Stimulated activated naive CD4-positive, alpha-beta T cell (primary cell): ENCODE results near the gene MTMR12.
A peak's percentile ranks its signal among the peaks of the same experiment; 100 is the strongest.

Experiments
- DNase-seq, 6 experiments: peaks; one replicate each; lab custom pipeline; 2025; lab: John Stamatoyannopoulos, UW

MTMR12 gene

DNA sequence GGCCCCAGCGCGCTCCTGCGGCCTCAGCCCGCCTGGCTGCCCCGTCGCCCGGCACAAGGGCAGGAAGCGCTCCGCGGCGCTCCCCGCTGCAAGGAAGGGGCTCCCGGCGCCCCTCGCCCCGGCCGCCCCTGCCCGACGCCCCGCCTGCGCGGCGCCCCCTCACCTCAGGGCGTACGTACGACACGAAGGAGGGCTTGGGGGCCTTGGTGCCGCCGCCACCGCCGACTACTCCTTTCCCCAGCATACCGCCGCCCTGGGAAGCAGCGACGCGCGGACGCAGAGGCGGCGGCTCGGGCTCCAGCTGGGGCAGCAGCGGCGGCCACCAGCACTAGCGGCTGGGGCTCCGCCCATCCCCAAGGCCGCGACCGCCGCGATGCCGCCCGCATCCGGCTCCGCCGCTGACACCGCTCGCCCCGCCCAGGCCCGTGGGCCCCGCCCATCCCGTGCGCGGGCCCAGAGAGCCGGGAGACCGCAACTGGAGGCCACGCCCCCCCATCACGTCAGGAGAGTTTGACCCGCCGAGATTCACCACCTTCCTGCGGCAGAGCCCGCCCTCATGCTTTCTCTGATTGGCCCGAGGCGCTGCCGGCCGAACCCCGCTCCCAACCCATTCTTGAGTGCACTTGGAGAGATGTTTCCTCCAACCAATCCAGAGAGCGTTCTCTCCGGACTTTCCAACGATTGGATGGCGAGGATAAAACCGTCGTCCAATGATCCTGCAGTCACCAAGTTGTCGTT, at the start of gene MTMR12:
MTMR12 (minus strand) TSS at position 345 of the 738 bp plus-strand sequence; CDS start at position 244, 101 bp downstream.
- peak; percentile 97 to 100 (median 99) for DNase-seq

- no peak for DNase-seq
These were observed 49.8 kb upstream of the MTMR12 start for GRCh38 chr5:32362527-32362926.

GRCh38 chr5:32360906-32361305, 48.2 kb upstream of the MTMR12 start:
- no peak for DNase-seq

DNA sequence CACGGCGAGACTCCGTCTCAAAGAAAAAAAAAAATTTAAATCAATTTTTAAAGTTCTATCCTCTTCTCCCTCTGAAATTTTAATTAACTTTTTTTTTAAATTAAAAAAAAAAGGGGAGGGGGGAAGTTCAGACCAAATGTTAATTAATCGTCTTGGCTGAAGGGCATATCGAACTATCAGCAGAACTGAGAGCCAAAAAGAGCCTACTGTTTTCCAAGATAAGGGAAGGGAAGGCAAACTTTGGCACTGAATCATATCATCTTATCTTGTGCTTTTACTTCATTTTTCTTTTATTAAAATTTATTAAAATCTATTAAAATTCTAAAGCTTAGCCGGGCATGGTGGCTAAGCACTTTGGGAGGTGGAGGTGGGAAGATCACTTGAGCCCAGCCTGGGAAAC, 45.9 kb upstream of the MTMR12 start:
- DNase-seq, result no peak

DNA sequence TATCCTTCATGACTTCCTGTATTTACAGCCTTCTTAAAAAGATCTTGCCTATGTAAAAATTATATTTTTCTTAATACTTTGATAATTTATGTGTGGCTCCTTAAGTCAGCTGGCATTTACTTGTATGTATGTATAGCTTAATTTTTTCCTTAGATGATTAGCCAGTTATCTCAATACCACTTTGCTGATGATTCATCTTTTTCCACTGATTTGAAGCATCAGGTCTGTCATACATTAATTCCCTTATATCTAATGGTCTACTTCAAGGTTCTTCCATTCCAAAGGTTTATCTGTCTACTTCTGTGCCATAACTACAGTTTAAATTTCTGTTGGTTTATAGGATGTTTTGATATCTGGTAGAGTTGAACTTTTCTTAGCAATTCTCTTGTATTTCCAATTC, 44.9 kb upstream of the MTMR12 start:
- DNase-seq, result no peak

DNA sequence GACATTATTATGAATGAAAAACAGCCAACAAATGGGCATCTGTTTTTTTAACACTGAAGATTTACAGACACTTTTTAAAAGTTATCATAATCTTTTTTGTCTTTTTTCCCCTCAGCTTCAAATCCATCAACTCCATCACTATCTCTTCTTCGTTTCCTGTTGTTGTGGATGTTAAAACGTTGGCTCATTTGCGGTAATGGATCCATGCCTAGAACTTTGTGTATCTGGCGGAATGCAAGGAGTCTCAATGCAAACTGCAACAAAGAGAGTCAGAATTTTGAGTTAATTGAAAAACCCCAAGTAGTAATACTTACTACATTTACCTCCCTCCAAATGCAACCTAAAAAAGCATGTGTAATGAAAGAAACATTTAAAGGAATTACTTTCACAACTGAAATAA, 42.9 kb upstream of the MTMR12 start:
- no peak for DNase-seq

DNA sequence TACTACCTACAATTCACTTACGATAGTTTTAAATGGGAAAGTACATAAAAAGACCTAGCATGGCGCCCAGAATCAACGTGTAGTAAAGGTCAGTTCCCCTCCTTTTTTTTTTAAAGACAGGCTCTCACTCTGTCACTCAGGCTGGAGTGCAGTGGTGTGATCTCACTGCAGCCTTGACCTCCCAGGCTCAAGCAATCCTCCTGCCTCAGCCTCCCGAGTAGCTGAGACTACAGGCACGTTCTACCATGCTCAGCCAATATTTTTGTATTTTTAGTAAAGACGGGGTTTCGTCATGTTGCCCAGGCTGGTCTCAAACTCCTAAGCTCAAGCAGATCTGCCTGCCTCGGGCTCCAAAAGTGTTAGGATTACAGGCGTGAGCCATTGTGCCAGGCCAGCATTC, 40.7 kb upstream of the MTMR12 start:
- DNase-seq, result no peak

DNA sequence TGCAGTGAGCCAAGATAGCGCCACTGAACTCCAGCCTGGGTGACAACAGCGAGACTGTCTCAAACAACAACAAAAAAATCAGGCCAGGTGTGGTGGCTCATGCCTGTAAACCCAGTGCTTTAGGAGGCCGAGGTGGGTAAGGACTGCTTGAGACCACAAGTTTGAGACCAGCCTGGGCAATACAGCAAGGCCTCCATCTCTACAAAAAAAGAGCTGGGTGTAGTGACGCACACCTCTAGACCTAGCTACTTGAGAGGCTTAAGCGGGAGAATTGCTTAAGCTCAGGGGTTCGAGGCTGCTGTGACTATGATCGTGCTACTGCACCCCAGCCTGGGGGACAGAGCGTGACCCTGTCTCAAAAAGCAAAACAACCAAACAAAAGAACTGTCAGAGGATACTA, 39.9 kb upstream of the MTMR12 start:
- DNase-seq, result no peak

- no peak for DNase-seq
These were observed 34.1 kb upstream of the MTMR12 start for GRCh38 chr5:32346869-32347268.

DNA sequence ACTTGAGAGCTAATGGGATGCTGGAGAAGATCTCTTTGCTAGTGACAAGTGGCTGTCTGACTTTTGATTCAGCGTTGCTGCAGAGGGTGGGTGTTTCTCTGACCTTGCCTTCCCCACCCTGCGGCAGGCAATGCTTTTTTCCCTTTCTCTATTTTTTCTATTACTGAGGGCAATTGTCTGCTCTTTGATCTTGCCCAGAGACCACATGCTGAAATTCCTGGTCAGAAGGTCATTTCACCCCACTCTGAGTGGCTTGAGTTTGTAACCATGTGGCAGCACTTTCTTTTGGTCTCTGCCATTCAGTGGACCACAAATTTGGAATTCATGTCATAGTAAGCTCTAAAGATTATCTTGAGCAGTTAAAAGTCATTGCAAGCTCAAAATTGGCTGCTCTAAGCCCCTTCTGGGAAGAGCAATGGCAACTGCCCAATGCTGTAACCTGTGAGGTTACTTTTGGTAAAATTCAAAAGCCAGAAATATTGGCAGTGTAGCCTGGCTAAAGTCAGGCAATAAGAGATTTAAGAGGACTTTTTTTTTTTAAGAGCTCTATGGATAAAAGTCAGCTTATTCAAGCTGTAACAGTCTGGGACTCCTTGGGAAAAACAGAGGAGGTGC, 30.4 kb upstream of the MTMR12 start:
- no peak for DNase-seq

DNA sequence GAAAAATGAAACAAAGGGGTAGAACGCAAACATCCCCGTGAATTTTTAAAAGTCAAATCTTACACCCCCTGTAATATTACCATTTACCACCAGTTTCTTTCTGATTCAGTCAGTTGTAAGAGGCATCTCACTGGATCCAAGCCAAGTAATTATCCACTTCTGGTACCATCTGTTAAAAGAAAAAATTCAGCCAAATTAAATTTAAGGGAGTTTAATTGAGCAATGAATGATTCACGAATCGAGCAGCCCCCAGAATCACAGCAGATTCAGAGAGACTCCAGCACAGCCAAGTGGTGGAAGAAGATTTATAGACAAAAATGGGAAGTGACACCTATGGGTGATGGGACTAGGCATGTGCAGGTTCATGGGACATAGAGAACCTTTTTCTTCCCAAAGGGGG, 29.9 kb upstream of the MTMR12 start:
- no peak for DNase-seq

DNA sequence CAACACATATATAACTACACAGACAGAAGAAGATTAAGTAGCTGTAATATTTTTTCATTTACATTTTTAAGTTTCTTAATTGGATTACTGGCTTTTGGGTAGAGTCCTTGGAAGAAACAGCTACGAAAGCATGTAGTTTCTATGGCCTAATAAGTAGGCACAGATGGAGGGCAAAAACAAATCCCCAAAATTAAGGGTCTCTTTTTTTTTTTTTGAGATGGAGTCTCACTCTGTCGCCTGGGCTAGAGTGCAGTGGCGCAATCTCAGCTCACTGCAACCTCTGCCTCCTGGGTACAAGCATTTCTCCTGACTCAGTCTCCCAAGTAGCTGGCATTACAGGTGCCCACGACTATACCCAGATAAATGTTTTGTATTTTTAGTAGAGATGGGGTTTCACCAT, 27.1 kb upstream of the MTMR12 start:
- no peak for DNase-seq

DNA sequence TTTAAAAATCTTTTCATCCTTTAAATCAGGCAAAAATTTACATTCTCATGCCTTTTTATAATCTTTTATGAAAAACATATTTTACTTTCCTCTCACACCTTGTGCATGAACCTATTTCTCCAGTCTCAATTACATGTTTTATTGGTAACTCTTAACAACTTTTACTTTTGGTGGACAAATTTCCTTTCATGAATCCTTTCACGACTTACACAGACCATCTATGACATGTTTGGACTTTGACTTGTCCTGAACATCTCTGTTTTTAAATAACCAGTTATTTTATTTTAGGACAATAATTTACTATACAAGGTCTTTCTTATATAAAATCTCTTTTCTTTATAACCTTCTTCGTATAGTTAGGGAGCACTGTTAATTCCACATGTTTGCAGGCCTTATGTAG, 26.5 kb upstream of the MTMR12 start:
- no peak for DNase-seq

DNA sequence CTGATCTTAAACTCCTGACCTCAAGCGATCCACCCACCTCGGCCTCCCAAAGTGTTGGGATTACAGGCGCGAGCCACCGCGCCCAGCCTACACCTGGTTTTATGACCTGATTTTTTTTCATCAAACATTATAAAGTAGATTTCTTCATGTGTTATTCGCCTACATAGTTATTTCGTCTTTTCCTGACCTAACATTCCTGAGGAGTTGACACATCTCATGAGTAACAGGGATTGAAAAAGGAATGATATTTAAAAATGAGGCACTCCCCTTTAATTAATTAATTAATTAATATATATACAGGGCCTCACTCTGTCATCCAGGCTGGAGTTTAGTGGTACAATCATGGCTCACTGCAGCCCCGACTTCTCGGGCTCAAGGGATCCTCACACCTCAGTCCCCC, 20.2 kb upstream of the MTMR12 start:
- DNase-seq, result no peak

DNA sequence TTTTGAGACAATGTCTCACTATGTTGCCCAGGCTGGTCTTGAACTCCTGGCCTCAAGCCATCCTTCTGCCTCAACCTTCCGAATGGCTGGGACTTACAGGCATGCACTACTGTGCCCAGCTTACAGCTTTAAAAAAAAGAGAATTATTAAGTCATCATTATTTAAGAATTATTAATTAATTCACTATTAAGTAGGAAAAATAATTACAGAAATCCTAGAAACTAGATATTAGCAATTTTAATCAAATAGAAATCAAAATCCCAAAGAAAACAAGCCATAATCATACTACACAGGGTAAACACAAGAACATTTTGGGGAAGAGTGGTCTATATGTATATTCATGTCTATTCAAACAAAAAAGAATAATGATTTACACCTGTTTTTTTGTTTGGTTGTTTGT, 19.6 kb upstream of the MTMR12 start:
- no peak for DNase-seq

DNA sequence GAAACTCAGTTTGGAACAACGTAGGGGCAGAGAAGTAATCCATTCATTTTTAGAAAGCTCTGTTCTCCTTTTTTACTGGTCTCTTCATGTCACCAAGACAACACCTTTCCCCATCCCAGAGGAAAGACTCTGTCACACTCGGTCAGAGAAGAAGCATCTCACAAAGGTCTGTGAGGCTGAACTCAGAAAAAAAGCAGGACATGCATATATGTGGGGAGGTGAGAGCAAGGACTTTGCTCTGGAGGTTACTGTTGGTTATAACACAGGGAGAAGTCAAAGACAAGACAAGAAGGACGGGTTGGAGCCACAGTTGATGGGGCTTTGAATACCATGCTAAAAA, 19.2 kb upstream of the MTMR12 start:
- DNase-seq, result no peak

DNA sequence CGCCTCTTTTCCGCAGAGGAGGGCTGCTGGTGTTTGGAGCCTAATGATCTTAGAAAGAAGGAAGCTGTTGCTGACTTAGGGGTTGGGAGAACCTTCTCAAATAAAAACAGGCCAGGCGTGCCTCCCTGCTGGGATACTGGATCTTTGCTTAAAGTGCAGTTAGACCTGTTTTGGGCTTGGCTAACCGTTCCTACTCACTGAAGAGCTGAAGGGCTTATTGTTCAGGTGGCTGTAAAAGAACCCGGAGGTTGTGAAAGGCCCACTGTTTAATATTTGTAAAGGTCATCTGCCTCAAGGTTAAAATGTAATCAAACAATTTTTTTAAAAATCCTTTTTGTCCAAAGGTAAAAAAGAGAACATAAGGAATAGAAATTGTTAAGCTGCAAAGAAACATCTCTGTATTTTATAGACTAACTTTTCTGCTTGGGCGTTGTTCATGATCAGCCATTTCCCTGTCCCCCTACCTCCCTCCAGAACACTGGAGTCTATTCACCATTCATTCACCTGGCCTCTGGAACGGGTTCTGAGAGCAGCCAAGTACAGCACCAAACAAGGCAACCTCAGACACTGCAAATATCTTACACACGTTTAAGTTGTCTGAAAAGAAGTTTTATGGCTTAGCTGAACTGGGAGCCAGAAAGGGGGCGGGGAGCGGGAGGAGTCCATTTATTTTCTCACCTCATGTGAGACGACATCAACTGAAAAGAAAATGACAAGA, 18.6 kb upstream of the MTMR12 start:
- DNase-seq, result no peak

DNA sequence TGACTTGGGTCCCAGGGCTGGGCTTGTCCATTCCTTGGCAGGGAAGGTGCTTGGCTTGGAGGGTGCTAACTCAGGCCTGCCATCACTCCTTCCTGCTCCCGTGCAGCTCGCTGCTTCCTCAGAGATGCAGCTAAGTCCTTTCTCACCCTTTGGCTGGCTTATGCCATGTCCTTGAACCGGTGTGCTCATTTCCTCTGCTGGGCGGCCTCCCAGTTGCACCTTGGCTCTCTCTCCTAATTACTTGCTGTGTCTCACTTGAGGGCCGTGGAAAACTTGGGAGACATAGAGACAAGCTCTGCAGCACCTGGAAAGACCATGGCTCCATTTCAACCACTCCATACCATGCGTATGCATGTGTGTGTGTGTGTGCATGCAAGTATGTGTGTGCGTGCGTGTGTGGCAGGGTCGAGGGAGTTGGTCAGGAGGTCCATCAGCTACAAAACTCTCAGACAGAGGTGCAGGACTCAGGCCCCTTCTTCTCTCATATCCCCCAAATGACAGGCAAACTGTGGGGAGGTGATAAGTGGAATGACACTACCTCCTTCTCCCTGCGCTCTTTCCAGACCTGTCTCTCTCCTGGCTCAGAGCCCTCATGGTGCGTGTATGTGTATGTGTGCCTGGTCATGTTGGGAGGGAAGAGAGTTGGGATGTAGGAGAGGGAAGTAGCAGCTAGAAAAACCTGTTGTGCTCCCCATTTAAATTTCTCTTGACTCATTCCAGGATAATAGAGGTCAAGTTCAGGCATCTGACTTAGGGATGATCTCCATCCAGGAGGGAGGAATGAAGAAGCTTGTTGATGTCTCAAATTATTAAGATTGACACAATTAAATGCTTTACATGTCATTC, 17.6 kb upstream of the MTMR12 start:
- no peak for DNase-seq

DNA sequence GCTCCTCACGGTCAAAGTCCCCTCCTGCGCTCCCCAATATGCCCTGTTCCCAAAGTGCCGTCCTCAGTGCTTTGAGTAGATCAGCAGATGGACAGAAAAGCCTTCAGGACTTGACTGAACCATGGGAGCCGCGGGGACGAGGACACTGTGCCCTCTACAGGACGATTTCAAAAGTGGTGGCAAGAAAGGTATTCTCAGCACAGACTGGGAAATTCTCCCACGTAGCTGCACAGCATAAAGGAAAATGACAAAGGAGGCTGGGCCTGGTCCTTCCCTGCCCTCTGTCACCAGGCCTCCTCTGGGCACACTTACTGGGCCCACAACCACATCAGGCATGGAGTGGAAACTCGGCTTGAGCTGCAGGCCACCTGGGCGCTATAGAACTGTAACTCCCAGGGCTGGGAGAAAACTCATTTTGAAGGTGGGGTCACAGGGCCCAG, 16.7 kb upstream of the MTMR12 start:
- peak in 5 of 6 experiments; percentile 12 to 56 (median 33) for DNase-seq

- no peak for DNase-seq
These were observed 13.6 kb upstream of the MTMR12 start for GRCh38 chr5:32326216-32326772.

GRCh38 chr5:32325616-32326015, 12.9 kb upstream of the MTMR12 start:
- DNase-seq, result no peak

DNA sequence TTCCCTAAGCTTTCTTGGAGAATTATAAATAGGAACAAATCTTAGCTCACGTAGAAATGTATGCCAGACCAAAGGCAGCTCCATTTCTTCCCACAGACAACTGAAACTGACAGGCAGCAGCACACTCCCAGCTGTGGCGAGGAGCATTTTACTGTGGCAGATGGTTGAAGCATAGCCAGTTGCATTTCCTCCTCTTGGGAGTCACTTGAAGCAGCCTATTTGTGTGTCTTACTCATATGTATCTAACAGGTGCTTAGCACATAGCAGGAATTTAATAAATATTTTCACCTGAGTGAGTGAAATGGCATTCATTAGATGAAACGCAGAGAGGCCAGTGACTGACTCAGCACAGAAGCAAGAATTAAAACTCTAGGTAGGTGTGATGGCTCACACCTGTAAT, 12.3 kb upstream of the MTMR12 start:
- no peak for DNase-seq
